Measurements from ENCODE around the gene USP15. TPM values are rescaled to one million over a fixed set of nuclear protein-coding genes. Genes with fewer than 3 reads are reported as not detected.

USP15 gene
- total RNA-seq, 2 donors from 2014 or later, result 27.9 to 29.1 TPM

DNA sequence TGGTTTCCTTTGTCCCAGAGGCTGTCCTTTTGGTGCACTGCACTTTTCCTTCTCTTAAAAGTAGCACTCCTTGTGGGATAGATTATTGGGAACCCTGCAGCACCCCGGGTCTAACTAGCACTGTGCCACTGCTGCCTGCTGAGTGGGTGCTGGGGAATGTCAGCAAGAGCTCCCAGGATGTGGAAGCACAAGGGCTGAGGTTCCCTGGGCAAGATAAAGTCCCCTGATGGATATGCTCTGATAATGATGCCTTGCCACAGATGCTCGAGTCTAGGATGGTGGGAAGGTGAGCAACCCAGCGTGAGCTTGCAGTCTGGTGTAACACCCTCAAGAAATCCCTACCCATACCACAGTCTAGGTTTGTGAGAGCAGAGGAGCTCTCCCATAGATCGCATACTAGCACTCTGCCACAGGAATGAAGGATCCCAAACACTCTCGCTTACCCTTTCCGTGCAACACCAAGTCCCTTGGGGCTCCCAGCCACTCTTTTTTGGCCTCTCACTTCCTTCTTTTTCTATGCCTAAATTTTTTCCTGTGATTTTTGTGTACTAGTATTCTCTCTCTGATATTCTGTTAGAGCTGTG, 32.6 kb downstream of the USP15 start:
- peaks cover 8% of the 10 kb centered on the region for H3K36me3 Mint-ChIP-seq (ENCODE audit: low read depth)
- H3K4me3 ChIP-seq (ENCODE audit: low read length), result no peak overlapping the region
- H3K4me1 ChIP-seq (ENCODE audit: control insufficient read depth, insufficient read depth, low read length), result peaks cover 7% of the 10 kb centered on the region
- H3K27ac ChIP-seq (ENCODE audit: low read depth, low read length), result no peak overlapping the region
- peaks cover 56% of the 10 kb centered on the region for H3K4me1 Mint-ChIP-seq
- WGBS, 2 experiments (ENCODE audit: insufficient coverage in 1 of 2, insufficient read length in 1 of 2), result 84 to 93% methylated on average over 2 to 6 of the region's 6 CpGs
- H3K9me3 Mint-ChIP-seq, result no peaks in the 10 kb centered on the region
- H3K27ac Mint-ChIP-seq, result peak overlapping the region; percentile 83
- H3K9me3 ChIP-seq (ENCODE audit: control insufficient read depth, low read length), result peaks cover 5% of the 10 kb centered on the region
- DNase-seq, result peak; percentile 58
- H3K4me3 Mint-ChIP-seq, result no peak overlapping the region
- peaks cover 1% of the 10 kb centered on the region for H3K36me3 ChIP-seq (ENCODE audit: control insufficient read depth, insufficient read depth, low read length)
- H3K9ac ChIP-seq (ENCODE audit: extremely low read depth, low read length, poor library complexity, severe bottlenecking), result no peak overlapping the region
- peaks cover 12% of the 10 kb centered on the region for H3K27me3 Mint-ChIP-seq (ENCODE audit: insufficient read depth)
- TF ChIP-seq, protein P1, sequence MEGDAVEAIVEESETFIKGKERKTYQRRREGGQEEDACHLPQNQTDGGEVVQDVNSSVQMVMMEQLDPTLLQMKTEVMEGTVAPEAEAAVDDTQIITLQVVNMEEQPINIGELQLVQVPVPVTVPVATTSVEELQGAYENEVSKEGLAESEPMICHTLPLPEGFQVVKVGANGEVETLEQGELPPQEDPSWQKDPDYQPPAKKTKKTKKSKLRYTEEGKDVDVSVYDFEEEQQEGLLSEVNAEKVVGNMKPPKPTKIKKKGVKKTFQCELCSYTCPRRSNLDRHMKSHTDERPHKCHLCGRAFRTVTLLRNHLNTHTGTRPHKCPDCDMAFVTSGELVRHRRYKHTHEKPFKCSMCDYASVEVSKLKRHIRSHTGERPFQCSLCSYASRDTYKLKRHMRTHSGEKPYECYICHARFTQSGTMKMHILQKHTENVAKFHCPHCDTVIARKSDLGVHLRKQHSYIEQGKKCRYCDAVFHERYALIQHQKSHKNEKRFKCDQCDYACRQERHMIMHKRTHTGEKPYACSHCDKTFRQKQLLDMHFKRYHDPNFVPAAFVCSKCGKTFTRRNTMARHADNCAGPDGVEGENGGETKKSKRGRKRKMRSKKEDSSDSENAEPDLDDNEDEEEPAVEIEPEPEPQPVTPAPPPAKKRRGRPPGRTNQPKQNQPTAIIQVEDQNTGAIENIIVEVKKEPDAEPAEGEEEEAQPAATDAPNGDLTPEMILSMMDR (conservative IDR thresholded peaks at IDR 0.05), result no peak
- H3K27me3 ChIP-seq (ENCODE audit: control insufficient read depth, insufficient read depth, low read length, poor library complexity, severe bottlenecking), result peaks cover 16% of the 10 kb centered on the region

DNA sequence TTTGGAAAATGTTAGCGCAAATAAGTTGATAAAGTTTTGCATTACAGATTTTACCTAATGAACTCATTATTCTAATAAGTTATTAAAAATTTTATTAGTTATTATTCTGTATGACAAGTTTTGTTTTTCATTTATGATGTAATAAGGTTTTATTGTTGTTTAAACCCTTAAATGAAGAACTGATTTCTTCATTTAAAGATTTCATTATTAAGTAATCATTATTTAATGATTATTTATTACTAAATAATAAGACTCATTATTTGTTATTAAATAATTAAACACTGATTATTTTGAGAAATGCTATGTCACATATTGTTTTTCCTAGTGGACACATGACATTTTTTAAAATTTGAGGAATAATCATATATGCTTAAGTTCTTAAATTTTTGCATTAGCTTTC, 34.2 kb downstream of the USP15 start:
- Histone ChIP-seq H3K27ac (ENCODE audit: low read depth, low read length) (no peak overlapping the region), H3K9ac (ENCODE audit: extremely low read depth, low read length, poor library complexity, severe bottlenecking) (no peak overlapping the region), H3K4me1 (ENCODE audit: control insufficient read depth, insufficient read depth, low read length) (peaks cover 7% of the 10 kb centered on the region), H3K27me3 (ENCODE audit: control insufficient read depth, insufficient read depth, low read length, poor library complexity, severe bottlenecking) (peaks cover 18% of the 10 kb centered on the region), H3K4me3 (ENCODE audit: low read length) (no peak overlapping the region), H3K36me3 (ENCODE audit: control insufficient read depth, insufficient read depth, low read length) (peaks cover 4% of the 10 kb centered on the region), H3K9me3 (ENCODE audit: control insufficient read depth, low read length) (peaks cover 5% of the 10 kb centered on the region)
- WGBS, 2 experiments (ENCODE audit: insufficient coverage in 1 of 2, insufficient read length in 1 of 2), result no CpG with 5 or more reads among the region's 1 CpG
- Mint-ChIP-seq H3K9me3 (peaks cover 3% of the 10 kb centered on the region), H3K4me1 (peaks cover 45% of the 10 kb centered on the region), H3K27ac (no peak overlapping the region), H3K4me3 (no peak overlapping the region), H3K36me3 (ENCODE audit: low read depth) (peaks cover 18% of the 10 kb centered on the region), H3K27me3 (ENCODE audit: insufficient read depth) (peaks cover 12% of the 10 kb centered on the region)
- TF ChIP-seq, protein P1 (conservative IDR thresholded peaks at IDR 0.05), result no peak
- DNase-seq, result no peak

DNA sequence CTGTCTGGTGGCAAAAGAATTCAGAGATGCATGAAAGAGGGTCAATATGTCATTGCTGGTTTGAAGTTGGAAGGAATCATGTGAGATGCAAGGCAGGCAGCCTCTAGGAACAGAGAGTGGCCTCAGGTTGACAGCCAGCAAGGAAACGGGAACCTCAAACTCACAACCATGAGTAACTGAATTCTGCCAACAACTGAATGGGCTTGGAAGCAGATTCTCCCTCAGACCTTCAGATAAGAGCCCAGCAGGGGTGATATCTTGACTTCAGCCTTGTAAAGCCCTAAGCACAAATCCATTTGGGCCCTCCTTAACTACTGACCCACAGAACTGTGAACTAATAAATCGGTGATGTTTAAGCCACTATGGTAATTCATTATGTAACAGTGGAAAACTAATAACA, 35.8 kb downstream of the USP15 start:
- peaks cover 20% of the 10 kb centered on the region for H3K36me3 Mint-ChIP-seq (ENCODE audit: low read depth)

More for the DNA sequence above, 35.8 kb downstream of the USP15 start:
- Mint-ChIP-seq H3K4me1 (peaks cover 37% of the 10 kb centered on the region), H3K9me3 (peaks cover 3% of the 10 kb centered on the region), H3K27me3 (ENCODE audit: insufficient read depth) (peaks cover 12% of the 10 kb centered on the region), H3K4me3 (no peak overlapping the region), H3K27ac (peak overlapping the region; percentile 32)
- DNase-seq, result peak; percentile 74
- peaks cover under 1% of the 10 kb centered on the region for H3K9me3 ChIP-seq (ENCODE audit: control insufficient read depth, low read length)
- no peak overlapping the region for H3K9ac ChIP-seq (ENCODE audit: extremely low read depth, low read length, poor library complexity, severe bottlenecking)
- peaks cover 18% of the 10 kb centered on the region for H3K27me3 ChIP-seq (ENCODE audit: control insufficient read depth, insufficient read depth, low read length, poor library complexity, severe bottlenecking)
- H3K4me3 ChIP-seq (ENCODE audit: low read length), result no peak overlapping the region
- H3K36me3 ChIP-seq (ENCODE audit: control insufficient read depth, insufficient read depth, low read length), result peaks cover 4% of the 10 kb centered on the region
- 52% methylated on average over 1 of the region's 2 CpGs; no CpG with 5 or more reads in 1 of the 2 experiments for WGBS, 2 experiments (ENCODE audit: insufficient coverage in 1 of 2, insufficient read length in 1 of 2)
- no peak overlapping the region for H3K27ac ChIP-seq (ENCODE audit: low read depth, low read length)
- TF ChIP-seq, protein P1 (conservative IDR thresholded peaks at IDR 0.05), result no peak
- H3K4me1 ChIP-seq (ENCODE audit: control insufficient read depth, insufficient read depth, low read length), result peaks cover 7% of the 10 kb centered on the region

All from endodermal cell (in vitro differentiated cells).